Activated CD4-positive, alpha-beta T cell treated with anti-CD3 and anti-CD28 coated beads, Interleukin-2, Interleukin-4, amounts not matched to agents 100 ng/mL and 50 ng/mL, durations not matched to agents 16 hours and 8 hours (primary cell): ENCODE measurements around the gene TBC1D22B.

Experiments used
- DNase-seq: peaks from one replicate; pipeline ENCODE4 v3.0.0-alpha.2; 2020; ENCODE audit warnings: low spot score

TBC1D22B gene

DNA sequence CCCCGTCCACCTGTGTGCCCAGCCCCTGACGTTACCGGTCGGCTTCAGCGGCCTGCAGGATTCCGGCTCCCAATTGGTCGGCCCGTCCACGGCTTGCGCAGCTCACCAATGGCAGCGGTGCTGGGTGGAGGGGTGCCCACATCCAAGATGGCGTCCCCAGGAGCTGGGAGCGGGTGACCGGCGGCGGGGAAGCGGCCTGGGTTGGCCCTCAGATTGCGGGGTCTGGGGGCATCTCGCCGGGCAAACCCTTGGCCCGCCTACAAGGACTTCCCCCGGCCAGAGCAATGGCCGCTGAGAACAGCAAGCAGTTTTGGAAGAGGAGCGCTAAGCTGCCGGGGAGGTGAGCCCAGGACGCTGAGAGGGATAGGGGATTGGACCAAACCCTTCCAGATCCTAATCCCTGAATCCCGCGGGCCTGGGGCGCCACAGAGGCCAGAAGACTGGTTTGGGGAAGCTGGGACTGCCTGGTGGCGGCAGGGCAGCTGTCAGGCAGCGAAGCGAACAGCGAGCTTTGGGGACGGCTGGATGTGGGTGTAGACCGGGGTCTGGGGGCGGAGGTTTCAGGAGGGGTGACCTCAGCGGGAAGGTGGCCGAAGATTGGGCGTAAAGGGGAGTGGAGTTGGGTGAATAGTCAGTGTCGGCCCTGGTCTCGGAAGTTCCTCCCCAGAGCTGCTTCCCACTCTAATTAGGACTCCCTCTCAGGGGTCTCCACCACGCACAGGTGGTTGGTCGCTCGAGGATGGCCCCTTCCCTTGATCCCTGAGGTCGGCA lies at the start of gene TBC1D22B, which contains the start of gene TMEM217:
Gene TBC1D22B, plus strand, starts transcription at position 139 of the 771 bp plus-strand sequence. Its CDS starts 146 bp downstream, at position 285.
Gene TMEM217, minus strand, starts transcription at position 511 of the 771 bp plus-strand sequence. CDS start 39,114 bp downstream, outside the sequence.
- peak; percentile 99 for DNase-seq

GRCh38 chr6:37207903-37208456 lies 49.6 kb upstream of the TBC1D22B start:
- peak; percentile 96 for DNase-seq

GRCh38 chr6:37208793-37209192 lies 48.8 kb upstream of the TBC1D22B start:
- DNase-seq, result no peak

GRCh38 chr6:37209461-37210205 lies 47.9 kb upstream of the TBC1D22B start:
- no peak for DNase-seq

DNA sequence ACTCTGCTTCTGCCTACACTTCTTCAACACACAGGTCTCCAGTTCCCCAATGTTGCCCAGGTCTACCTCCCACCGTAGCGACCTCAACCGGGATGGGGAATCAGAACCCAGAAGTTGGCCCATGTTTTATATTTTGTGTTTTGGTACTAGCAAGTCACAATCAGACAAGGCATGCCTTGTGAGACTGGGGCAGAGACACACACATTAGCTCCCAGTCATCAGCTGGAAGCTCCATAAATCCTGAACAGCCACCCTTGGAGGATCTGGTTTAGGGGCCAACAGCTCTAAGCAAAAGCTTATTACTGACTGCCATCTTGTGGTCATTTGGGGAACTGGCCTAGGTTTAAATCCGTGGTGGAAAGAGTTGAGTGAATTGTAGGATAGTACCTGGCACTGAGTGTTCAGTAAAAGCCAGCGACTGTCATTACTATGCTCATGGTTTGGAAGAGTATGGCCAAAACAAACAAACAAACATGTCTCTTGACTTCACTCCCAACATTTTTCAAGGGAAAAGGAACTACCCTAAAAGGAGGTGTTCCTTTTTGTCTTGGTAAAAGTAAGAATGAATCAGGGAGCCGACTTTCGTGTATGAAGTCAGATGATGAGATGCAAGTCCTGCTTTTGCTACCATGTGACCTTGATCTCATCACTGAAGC lies 47.1 kb upstream of the TBC1D22B start:
- DNase-seq, result peak; percentile 91

DNA sequence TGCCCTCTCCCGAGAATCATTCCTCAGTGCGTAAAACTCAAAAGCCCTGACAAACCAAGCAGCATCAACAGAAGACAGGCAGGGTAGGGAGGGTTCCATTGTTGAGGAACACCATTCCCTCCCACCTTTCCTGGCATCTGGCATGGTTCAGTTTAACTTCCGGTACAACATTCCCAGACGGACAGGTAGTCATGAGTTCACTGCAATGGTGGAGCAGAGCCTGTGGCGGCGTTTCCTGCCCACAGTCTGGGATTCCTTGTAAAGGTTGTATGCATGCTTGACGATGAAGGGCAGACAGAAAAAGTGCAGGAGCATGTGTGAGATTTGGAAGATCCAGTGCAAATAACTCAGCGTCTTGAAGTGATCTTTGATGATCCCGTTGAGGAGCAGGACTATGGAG lies 45.3 kb upstream of the TBC1D22B start:
- DNase-seq, result no peak

GRCh38 chr6:37218061-37218460 lies 39.5 kb upstream of the TBC1D22B start:
- no peak for DNase-seq

DNA sequence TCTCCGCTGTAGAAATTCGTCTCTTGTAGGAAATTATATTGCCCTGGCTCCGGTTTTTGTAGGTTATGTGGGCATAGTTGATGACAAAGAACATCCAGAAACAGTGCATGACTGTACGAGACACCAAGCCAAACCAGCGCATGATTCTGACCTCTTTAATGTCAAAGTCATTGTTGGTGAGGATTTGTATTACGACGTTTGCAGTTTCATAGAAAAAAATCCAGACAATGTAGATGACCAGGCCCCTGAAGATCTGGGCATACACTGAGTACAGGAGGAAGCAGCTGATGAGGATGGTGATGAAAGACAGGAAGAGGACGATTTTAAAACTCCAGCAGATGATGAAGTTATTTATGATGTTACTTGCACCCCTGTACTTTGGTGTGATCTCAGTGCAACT lies 39.1 kb upstream of the TBC1D22B start:
- no peak for DNase-seq

DNA sequence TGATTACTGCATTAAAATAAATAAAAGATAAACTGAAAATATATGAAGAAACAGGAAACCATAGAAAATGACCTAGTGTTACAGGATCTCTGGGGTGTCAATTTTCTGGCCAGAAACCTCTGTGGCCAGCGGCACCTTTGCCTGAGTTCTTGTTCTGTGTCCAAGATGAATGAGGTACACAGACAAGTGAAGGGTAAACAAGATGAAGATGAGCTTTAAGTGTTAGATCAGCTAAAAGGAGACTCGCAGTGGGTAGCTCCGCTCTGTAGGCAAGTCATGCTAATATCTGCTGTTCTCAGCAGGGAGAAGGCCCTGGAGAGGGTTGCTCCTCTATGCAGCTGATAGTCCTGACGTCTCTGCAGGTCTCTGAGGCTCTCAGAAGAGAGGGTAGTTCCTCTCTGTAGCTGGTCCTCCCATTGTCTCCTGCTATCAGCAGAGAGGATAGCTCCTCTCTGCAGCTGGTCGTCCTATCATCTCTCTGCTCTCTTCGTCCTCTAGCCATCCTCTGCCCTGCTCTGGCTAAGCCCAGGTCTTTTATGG lies 35.9 kb upstream of the TBC1D22B start:
- DNase-seq, result no peak

DNA sequence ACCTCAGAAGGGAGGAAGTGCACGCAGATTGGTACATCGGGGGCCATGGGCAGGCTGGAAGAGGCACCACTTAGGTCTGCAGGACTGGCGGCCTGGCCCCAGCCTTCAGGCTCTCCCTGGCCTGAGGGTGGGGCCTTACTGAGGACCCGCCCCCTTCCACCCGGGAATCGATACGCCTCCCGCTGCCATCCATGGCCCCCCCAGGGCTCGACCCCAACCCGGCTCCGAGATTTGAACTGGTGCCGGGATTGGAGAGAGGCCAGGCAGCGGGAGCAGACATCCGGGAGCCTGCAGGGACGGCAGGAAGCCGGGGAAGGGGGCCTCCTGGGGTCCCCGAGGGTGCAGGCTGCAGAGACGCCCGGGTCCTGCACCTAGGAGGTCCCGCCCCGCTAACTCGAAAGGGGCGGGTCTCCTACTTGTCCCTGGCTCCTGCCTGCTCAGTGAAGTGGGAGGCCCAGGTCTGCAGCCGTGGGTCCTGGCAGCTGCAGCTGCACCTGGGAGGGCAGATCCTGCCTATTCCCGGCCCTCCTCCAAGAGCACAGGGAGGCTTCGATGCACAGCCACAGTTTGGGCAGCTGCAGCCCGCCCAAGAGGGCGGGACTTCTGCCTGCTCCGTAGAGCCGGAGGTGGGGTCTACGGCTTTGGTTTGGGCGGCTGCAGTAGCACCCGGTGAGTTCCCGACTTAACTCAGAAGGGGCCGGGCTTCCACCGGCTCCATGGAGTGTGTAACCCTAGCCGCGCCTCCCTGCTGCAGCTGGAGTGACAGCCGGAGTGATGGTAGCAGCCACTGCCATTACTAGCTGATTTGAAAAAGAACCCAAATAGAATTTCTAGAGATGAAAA lies 35.2 kb upstream of the TBC1D22B start:
- peak; percentile 85 for DNase-seq

GRCh38 chr6:37222992-37223391 lies 34.6 kb upstream of the TBC1D22B start:
- DNase-seq, result no peak

DNA sequence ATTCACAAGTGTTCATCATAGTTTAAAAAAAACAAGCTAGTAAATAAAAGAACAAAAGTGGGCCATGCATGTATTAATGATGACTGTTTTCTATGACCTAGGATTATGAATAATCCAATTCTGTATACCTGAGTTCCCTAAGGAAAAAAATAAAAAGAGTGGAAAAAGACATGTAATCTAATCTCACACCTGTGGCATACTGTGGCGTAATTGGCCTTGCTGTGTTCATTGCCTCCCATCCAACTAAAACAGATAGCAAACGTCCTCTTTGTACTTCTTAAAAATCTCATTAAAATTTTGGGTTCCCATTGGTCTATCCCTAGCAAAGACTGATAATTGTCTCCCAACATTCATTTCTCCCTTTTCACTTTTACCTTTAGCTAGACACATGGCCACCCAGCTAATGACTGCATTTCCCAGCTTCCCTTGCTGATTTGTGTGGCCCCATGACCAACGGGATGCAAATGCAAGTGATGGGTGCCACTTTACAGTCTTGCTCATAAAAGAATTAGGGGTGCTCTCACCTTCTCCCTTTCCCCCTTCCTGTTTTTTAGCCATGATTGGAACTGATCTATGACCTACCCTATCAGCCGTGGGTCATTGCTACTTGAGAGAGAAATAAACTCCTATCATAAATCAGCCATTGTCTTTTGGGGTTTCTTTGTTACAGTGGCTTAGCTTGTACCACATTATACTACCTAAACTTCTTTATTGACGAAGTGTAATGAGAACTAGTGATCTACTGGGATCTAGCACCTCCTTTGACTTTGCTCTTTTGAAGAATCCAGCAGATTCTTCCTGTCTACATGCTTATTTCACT lies 32.0 kb upstream of the TBC1D22B start:
- no peak for DNase-seq

DNA sequence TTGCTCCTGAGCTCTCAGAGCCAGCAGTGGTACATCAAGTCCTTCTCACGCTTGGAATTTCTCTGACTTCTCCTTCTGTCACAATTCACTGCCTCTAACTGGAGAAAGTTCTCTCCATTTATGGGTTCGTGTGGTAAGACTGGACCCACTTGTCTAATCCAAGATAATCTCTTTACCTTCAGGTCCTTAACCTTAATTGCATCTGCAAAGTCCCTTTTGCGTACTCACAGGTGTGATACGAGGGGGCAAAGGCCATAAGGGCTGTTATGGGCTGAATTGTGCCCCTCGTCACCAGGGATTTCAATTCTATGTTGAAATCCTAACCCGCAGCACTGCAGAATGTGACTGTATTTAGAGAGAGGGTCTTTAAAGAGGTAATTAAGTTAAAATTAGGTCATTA lies 27.5 kb upstream of the TBC1D22B start:
- no peak for DNase-seq

DNA sequence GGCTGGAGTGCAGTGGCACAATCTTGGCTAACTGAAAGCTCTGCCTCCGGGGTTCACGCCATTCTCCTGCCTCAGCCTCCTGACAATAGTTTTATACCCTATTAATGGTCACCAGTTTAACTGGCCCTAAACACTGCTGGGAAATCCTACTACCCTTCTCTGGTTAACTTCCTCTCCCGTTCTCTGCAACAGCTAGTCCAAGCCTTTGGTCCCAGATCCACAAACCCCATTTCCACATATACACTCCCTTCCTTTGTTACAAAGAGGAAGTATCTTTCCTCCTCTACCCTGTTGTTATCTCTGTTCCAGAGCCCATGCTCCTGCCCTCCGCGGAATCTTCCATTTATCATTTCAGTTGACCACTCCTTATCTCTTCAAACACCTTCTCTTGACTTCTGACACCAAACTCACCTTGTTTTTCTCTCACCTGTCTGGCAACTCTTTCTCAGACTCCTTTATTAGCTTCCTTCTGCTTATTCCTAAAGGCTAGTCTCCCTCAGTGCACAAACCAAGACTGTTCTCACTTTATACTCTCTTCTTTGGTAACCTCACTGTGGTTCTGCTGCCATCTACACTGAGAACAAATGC lies 25.0 kb upstream of the TBC1D22B start:
- DNase-seq, result no peak

- no peak for DNase-seq
Observed at GRCh38 chr6:37233541-37233940, 24.0 kb upstream of the TBC1D22B start.

GRCh38 chr6:37236921-37237320 lies 20.7 kb upstream of the TBC1D22B start:
- DNase-seq, result no peak

GRCh38 chr6:37237789-37238188 lies 19.8 kb upstream of the TBC1D22B start:
- no peak for DNase-seq

- no peak for DNase-seq
Observed at GRCh38 chr6:37238381-37238780, 19.2 kb upstream of the TBC1D22B start.

DNA sequence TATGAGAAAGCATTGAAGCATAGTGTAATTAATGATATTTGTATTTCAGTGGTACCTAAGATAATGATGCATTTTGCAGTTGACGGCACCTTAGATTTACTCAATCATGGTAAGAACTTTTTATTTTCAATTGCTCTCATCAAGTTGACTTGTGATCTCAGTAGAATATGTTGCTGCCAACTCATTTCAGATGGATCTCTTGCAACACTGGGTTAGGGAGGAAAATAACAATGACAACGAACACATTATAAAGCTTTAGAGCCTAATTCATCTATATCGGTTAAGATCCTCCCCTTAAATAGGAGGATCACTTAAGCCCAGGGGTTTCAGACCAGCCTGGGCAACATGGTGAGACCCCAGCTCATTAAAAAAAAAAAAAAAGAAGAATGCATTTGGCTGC lies 18.0 kb upstream of the TBC1D22B start:
- peak; percentile 8 for DNase-seq
